SH-SY5Y (cell line): ENCODE results near the gene MPV17L2.

Experiments used
- GATA2 ChIP-seq: IDR thresholded peaks from 2 replicates; pipeline ENCODE4 v1.6.1; 2011; ENCODE audit warnings: mild to moderate bottlenecking, low read depth, low read length
- GATA3 ChIP-seq: IDR thresholded peaks from 2 replicates; pipeline ENCODE4 v1.6.1; 2011; ENCODE audit warnings: low read depth, mild to moderate bottlenecking, low read length, moderate library complexity

MPV17L2 gene

GRCh38 chr19:18157465-18158063, 35.5 kb upstream of the MPV17L2 start:
- TF ChIP-seq GATA2, result no peak
- no peak for TF ChIP-seq GATA3

DNA sequence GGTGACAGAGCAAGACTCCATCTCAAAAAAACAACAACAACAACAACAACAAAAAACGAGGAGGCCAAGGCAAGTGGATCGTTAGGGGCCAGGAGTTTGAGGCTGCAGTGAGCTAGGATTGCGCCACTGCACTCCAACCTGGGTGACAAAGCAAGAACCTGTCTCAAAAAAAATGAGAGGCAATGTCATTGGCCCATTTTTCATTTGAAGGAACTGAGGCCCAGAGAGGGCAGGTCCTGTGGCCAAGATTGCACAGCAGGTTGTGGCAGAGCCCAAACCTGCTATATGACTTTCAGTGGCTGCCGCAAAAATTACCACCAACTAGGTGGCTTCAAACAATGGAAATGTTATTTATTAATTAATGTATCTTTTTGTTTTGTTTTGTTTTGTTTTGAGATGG, 34.6 kb upstream of the MPV17L2 start:
- TF ChIP-seq GATA3 (no peak), GATA2 (no peak)

GRCh38 chr19:18159810-18160209, 33.2 kb upstream of the MPV17L2 start:
- TF ChIP-seq GATA3, result no peak
- no peak for TF ChIP-seq GATA2

GRCh38 chr19:18160493-18160970, 32.5 kb upstream of the MPV17L2 start:
- 0 out of 2 replicates have a peak, but pooled peaks have one; percentile 31 for TF ChIP-seq GATA2
- TF ChIP-seq GATA3, result no peak

GRCh38 chr19:18160971-18161635, 31.9 kb upstream of the MPV17L2 start:
- TF ChIP-seq GATA3 (no peak), GATA2 (no peak)

DNA sequence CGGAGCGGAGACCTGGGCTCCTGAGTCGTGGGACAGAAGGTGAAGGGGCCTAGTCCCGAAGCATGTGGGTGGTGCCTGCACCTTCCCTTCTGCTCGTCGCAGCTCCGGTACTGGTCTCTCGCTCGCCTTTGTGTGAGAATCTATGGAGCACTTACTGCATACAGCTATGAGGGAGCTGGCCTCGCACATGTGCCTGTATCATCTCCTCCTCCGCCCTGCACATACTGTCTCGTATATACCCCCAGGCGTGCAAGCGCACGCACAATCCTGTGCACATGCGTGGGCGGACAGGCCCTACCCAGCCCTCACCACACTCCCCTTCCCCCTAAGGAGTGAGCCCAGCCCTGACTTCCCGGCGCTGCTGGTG, 31.4 kb upstream of the MPV17L2 start:
- TF ChIP-seq GATA3, result no peak
- no peak for TF ChIP-seq GATA2

DNA sequence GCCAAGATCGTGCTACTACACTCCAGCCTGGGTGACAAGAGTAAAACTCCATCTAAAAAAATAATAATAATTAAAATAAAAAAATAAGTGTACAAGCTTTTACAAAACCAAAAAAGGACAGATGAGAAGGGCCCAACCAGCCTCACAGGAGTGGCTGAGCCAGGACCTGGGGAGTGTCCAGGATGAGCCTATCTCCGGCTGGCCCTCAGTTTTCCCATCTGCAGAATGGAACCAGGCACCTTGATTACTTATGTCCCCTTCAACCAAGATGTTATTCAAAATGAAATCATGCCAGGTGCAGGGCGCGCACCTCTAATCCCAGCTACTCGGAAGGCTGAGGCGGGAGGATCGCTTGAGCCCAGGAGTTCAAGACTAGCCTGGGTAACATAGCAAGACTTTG, 28.9 kb upstream of the MPV17L2 start:
- TF ChIP-seq GATA2, result no peak
- no peak for TF ChIP-seq GATA3

DNA sequence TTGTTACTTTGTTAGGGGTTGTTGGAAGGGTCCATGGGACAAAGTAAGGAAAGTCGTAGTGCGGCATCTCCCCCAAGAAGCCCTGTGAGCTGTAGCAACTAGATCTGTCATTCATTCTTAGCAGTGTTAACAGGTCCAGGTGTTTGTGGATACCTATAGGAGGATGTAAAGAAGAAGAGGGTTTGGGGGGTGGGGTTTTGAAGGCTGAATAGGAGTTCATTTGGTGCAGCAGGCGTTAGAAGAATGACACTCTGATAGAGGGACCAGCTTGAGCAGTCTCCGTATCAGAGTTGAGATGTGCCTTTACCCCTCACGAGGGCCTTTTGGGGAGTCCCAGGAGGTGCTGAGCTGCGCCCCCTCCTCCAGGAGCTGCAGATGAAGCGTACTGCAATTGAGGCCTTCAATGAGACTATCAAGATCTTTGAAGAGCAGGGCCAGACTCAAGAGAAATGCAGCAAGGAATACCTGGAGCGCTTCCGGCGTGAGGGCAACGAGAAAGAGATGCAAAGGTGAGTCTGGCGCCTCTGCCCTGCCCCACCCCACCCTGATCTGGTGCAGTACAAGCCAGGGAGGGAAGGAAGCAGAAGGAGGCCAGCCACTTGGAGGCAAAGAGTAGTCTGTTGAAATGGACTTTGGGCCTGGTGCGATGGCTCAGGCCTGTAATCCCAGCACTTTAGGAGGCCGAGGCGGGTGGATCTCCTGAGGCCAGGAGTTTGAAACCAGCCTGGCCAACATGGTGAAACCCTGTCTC, 27.0 kb upstream of the MPV17L2 start:
- TF ChIP-seq GATA2 (no peak), GATA3 (no peak)

DNA sequence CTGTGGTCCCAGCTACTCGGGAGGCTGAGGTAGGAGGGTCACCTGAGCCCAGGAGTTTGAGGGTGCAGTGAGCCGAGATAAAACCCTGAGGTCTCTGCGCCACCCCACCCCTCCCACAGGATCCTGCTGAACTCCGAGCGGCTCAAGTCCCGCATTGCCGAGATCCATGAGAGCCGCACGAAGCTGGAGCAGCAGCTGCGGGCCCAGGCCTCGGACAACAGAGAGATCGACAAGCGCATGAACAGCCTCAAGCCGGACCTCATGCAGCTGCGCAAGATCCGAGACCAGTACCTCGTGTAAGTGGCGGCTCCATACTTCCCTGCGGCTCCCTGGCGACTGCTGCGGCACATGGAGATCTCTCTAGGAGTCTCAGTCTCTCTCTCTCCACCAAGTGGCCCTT, 26.0 kb upstream of the MPV17L2 start:
- TF ChIP-seq GATA3 (no peak), GATA2 (no peak)

GRCh38 chr19:18167975-18168645, 24.9 kb upstream of the MPV17L2 start:
- TF ChIP-seq GATA3 (no peak), GATA2 (no peak)

GRCh38 chr19:18168673-18169381, 24.2 kb upstream of the MPV17L2 start:
- TF ChIP-seq GATA3 (no peak), GATA2 (no peak)

- TF ChIP-seq GATA3 (no peak), GATA2 (no peak)
Measured at GRCh38 chr19:18170714-18171255, 22.2 kb upstream of the MPV17L2 start.

DNA sequence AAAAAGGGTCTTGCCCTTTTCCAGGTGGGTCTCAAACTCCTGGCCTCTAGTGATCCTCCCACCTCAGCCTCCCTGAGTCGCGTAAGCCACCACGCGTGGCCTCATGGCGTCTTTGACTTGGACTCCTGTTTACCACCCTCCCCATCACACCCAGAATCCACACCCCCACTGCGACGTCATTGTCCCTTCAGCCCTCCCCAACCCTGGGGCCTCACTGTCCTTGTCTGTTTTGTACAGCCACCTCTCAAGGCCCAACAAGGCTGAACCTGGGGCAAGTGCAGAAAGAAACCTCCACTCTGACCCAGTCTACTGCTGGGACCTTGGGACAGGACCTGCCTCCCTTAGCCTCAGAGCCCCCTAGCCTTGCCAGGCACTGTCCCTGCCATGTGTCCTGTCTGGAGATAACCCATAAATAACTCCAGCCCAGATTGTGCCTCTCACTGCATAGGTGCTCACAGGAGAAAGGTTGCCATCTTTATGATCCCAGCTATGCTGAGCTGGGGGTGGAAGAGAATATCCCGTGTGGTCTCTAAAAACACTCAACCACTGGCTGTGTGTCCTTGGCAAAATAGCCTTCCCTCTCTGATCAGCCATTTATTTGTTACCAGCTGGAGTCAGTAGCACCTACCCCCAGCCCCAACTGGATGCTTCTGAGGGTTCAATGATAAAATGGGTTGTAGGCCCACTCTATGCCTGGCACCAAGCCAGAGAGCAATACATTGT, 21.3 kb upstream of the MPV17L2 start:
- TF ChIP-seq GATA2 (no peak), GATA3 (no peak)
